Mucosa of descending colon (tissue), 3 donors: ENCODE results near the gene AMOTL2. TPM values are rescaled to one million over a fixed set of nuclear protein-coding genes. Genes with fewer than 3 reads are reported as not detected.

Experiments used
- ATAC-seq: fragments of 200-7000 bp; cut with Tn5 transposase; one replicate; pipeline ENCODE4 v1.9.1; 2020; ENCODE audit warnings: mild to moderate bottlenecking, moderate library complexity
- DNase-seq, 3 donors: peaks; one replicate each; pipeline ENCODE4 v3.0.0-alpha.2; 2020
- H3K36me3 ChIP-seq: fragments of 200-600 bp; one replicate; pipeline ENCODE4 v1.8.0; 2021; ENCODE audit warnings: low read depth, mild to moderate bottlenecking
- H3K4me1 ChIP-seq: fragments of 200-600 bp; one replicate; pipeline ENCODE4 v1.8.0; 2021; ENCODE audit warnings: low read depth, mild to moderate bottlenecking
- H3K4me3 ChIP-seq: fragments of 200-600 bp; one replicate; pipeline ENCODE4 v1.8.0; 2021; ENCODE audit warnings: mild to moderate bottlenecking
- H3K9me3 ChIP-seq: fragments of 200-600 bp; one replicate; pipeline ENCODE4 v1.8.0; 2021; ENCODE audit warnings: mild to moderate bottlenecking
- CTCF ChIP-seq: fragments of 200-600 bp; IDR thresholded peaks from one replicate; pipeline ENCODE4 v1.8.0; 2022; ENCODE audit warnings: antibody characterized with exemption, mild to moderate bottlenecking
- intact Hi-C, 2 donors: fragments of 100-400 bp; cut with DNase I in 1 of 2; cut with micrococcal nuclease in 1 of 2; formaldehyde crosslinking; loops; one replicate each; pipeline versions ENCODE4 v1.11.0 to v1.11.1; 2022; cut with DNase I, micrococcal nuclease
- total RNA-seq, 3 donors: library from RNA; stranded (reverse); fragmentation: NEBNext Ultra II Directional in 2 of 3; extraction: Animal tissue kit (Norgen Biotek cat#: 25700) in 2 of 3; gene quantifications; one replicate each; pipeline versions ENCODE4 v1.2.1 to v1.2.4, GENCODE V29; 2021 to 2023
- donor health status: DM: no; HTN: no; CAD: no; lungs with moderate emphysema.
- donor health status: DM: no; HTN: no; CAD: no.
- donor health status: DM: no; HTN: yes; CAD: no.

AMOTL2 gene
- total RNA-seq, 3 donors from 2014 or later, result 17.9 to 35.1 (median 21.2) TPM

- no peak for TF ChIP-seq CTCF
- intact Hi-C loops, result no loop called here
Observed at GRCh38 chr3:134342259-134342658, 32.0 kb downstream of the AMOTL2 start.

GRCh38 chr3:134341389-134341788 is 32.9 kb downstream of the AMOTL2 start:
- H3K9me3 ChIP-seq, result peaks cover 1% of the 10 kb centered on the region
- no peaks in the 10 kb centered on the region for H3K36me3 ChIP-seq
- DNase-seq (no peak), ATAC-seq (no peak)
- no peaks in the 10 kb centered on the region for H3K4me1 ChIP-seq
- TF ChIP-seq CTCF, result no peak
- intact Hi-C loops, result no loop called here
- no peak overlapping the region for H3K4me3 ChIP-seq

More at GRCh38 chr3:134342259-134342658, 32.0 kb downstream of the AMOTL2 start:
- DNase-seq, result no peak
- no peak overlapping the region for H3K4me3 ChIP-seq
- H3K9me3 ChIP-seq, result peaks cover 7% of the 10 kb centered on the region
- no peaks in the 10 kb centered on the region for H3K36me3 ChIP-seq
- ATAC-seq, result no peak
- no peaks in the 10 kb centered on the region for H3K4me1 ChIP-seq

GRCh38 chr3:134340982-134341365 is 33.3 kb downstream of the AMOTL2 start:
- intact Hi-C loops, result no loop called here
- DNase-seq, result no peak

GRCh38 chr3:134340362-134340981 is 33.8 kb downstream of the AMOTL2 start:
- no peaks in the 10 kb centered on the region for H3K9me3 ChIP-seq
- H3K4me3 ChIP-seq, result no peak overlapping the region
- ATAC-seq (no peak), DNase-seq (no peak)
- no peak for TF ChIP-seq CTCF
- no peaks in the 10 kb centered on the region for H3K4me1 ChIP-seq
- no peaks in the 10 kb centered on the region for H3K36me3 ChIP-seq
- intact Hi-C loops, result no loop called here

More at GRCh38 chr3:134340982-134341365, 33.3 kb downstream of the AMOTL2 start:
- no peak for TF ChIP-seq CTCF
- Histone ChIP-seq H3K36me3 (no peaks in the 10 kb centered on the region), H3K9me3 (no peaks in the 10 kb centered on the region), H3K4me1 (no peaks in the 10 kb centered on the region), H3K4me3 (no peak overlapping the region)
- no peak for ATAC-seq

- no peaks in the 10 kb centered on the region for H3K36me3 ChIP-seq
- ATAC-seq (no peak), DNase-seq (no peak)
- no peak for TF ChIP-seq CTCF
- no peak overlapping the region for H3K4me3 ChIP-seq
- no peaks in the 10 kb centered on the region for H3K4me1 ChIP-seq
- intact Hi-C loops, result no loop called here
- H3K9me3 ChIP-seq, result no peaks in the 10 kb centered on the region
Observed at GRCh38 chr3:134339913-134340312, 34.3 kb downstream of the AMOTL2 start.

DNA sequence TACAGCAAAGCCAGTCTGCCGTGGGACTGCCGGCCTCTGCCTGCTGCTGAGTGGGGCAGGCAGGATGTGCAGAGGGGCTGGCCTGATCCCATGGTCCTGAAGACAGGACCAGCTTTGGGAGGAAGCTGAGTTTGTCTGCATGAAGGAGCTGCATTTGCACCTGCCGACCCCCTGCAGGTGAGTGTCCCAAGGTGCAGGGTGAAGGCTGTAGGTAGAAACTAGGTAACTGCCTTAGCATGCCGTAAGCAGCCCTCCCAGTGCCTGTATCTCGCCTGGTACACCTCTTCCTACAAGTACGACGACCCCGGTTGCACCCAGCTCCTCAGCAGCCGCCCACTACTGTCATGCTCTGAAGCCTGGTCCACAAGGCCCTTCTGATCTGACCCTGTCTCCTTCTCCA is 34.9 kb downstream of the AMOTL2 start:
- Histone ChIP-seq H3K4me3 (no peak overlapping the region), H3K36me3 (no peaks in the 10 kb centered on the region), H3K4me1 (peaks cover 4% of the 10 kb centered on the region), H3K9me3 (no peaks in the 10 kb centered on the region)
- intact Hi-C loops, result no loop called here
- no peak for ATAC-seq
- no peak for TF ChIP-seq CTCF
- DNase-seq, result no peak
